PC-9 (cell line): ENCODE measurements around the gene TSSK1B. TPM values are rescaled to one million over a fixed set of nuclear protein-coding genes. Genes with fewer than 3 reads are reported as not detected.
"Not testable (repeated sequence)": the region's sequence is repeated elsewhere in the genome, so short reads cannot be mapped to it uniquely, and the experiment has no call there.

Experiments
- BruUV-seq: library from RNA; stranded (reverse); fragments of 400-500 nt; replicated peaks from 2 replicates; lab custom pipeline; 2021; lab: Mats Ljungman, UMichigan
- CTCF ChIA-PET: fragments of 300-600 bp; sonication (Branson Sonifier 250); formaldehyde crosslinking; loops from one replicate; lab custom pipeline; 2022; ENCODE audit warnings: antibody characterized with exemption; lab: Charles Lee
- POLR2A ChIA-PET: fragments of 300-600 bp; sonication (Branson Sonifier 250); formaldehyde crosslinking; loops from one replicate; lab custom pipeline; 2022; ENCODE audit warnings: antibody characterized with exemption; ENCODE audit not compliant: unreplicated experiment; lab: Charles Lee
- DNase-seq, 2 experiments: peaks; one replicate each; pipeline versions ENCODE4 v3.0.0 to v3.0.0-alpha.2; 2015 to 2022; ENCODE audit warnings: mixed read lengths in 1 of 2
- H2AFZ ChIP-seq: fragments of 200-600 bp; sonication (generic); 2 replicates; pipeline ENCODE4 v1.8.1; 2017; ENCODE audit warnings: antibody characterized with exemption
- H3F3A ChIP-seq: fragments of 200-600 bp; sonication (generic); 2 replicates; pipeline ENCODE4 v1.8.1; 2017; ENCODE audit warnings: antibody characterized with exemption, mild to moderate bottlenecking, low read depth; ENCODE audit not compliant: insufficient read depth
- H3K27ac ChIP-seq: fragments of 200-600 bp; sonication (generic); 2 replicates; pipeline ENCODE4 v1.6.1; 2016; ENCODE audit warnings: mixed run types
- H3K27me3 ChIP-seq: fragments of 200-600 bp; sonication (generic); 2 replicates; pipeline ENCODE4 v1.6.1; 2016; ENCODE audit warnings: low read depth, mixed run types; ENCODE audit not compliant: insufficient read depth
- H3K36me3 ChIP-seq: fragments of 200-600 bp; sonication (generic); 2 replicates; pipeline ENCODE4 v1.6.1; 2016; ENCODE audit warnings: low read depth, mixed run types
- H3K4me1 ChIP-seq: fragments of 200-600 bp; sonication (generic); replicated peaks from 2 replicates; pipeline ENCODE4 v1.6.1; 2016; ENCODE audit warnings: mixed run types; ENCODE audit not compliant: insufficient read depth
- H3K4me2 ChIP-seq: fragments of 200-600 bp; sonication (generic); 2 replicates; pipeline ENCODE4 v1.6.1; 2017; ENCODE audit warnings: mixed run types
- H3K4me3 ChIP-seq: fragments of 200-600 bp; sonication (generic); 2 replicates; pipeline ENCODE4 v1.6.1; 2016; ENCODE audit warnings: mixed run types
- H3K79me2 ChIP-seq: fragments of 200-600 bp; sonication (generic); 2 replicates; pipeline ENCODE4 v1.6.1; 2017; ENCODE audit warnings: low read depth, mixed run types
- H3K9me2 ChIP-seq: fragments of 200-600 bp; sonication (generic); 2 replicates; pipeline ENCODE4 v1.8.1; 2017; ENCODE audit warnings: mild to moderate bottlenecking; ENCODE audit not compliant: insufficient read depth
- H3K9me3 ChIP-seq: fragments of 200-600 bp; sonication (generic); 2 replicates; pipeline ENCODE4 v1.8.1; 2016; ENCODE audit warnings: low read depth; ENCODE audit not compliant: insufficient read depth
- H4K20me1 ChIP-seq: fragments of 200-600 bp; sonication (generic); 2 replicates; pipeline ENCODE4 v1.8.1; 2017; ENCODE audit not compliant: insufficient read depth
- EZH2 ChIP-seq: fragments of 200-600 bp; sonication (generic); IDR thresholded peaks from 2 replicates; pipeline ENCODE4 v1.8.0; 2017; ENCODE audit warnings: antibody characterized with exemption, low read depth
- intact Hi-C: fragments of 100-400 bp; cut with micrococcal nuclease; formaldehyde crosslinking; loops from one replicate; pipeline ENCODE4 v1.10.0; 2022; ENCODE audit not compliant: unreplicated experiment
- total RNA-seq: library from RNA; stranded (reverse); gene quantifications from 2 replicates; pipeline ENCODE4 v1.2.3, GENCODE V29; 2021
- TF ChIP-seq, protein P1 (sequence below): fragments of 200-600 bp; sonication (generic); conservative IDR thresholded peaks from 2 replicates; pipeline ENCODE4 v1.6.1; 2017; ENCODE audit warnings: mixed run types, antibody characterized with exemption, mild to moderate bottlenecking, moderate library complexity

TSSK1B gene
- total RNA-seq, 1 experiment from 2014 or later, result not detected

DNA sequence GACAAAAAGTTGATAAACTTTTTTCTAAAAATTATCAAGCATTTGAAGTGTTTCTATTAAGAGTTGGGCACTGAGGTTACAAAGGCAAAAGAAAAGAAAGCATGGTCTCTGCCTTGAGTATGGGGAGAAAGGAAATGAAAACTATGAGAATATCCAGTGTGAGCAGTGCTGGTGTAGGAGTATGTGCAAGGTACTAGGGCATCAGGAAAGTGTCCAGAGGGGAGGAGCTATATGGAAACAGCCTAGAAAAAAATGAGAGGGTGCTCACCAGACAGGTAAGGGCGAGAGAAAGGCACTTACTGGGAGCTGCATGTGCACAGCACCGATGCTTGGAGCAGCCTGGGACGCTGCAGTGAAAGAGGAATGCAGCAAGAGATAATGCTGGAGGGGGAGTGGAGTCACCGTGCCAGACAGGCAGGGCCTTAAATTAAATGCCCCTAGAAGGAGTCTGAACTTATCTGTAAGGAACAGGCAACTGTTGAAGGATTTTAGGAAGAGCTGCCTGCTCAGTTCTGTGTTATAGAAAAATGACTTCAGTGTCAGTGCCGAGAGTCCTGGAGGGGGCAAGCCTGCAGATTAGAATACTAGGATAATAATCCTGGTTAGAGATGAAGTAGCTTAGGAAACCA, 39.4 kb upstream of the TSSK1B start:
- no peaks in the 10 kb centered on the region for H3K9me3 ChIP-seq
- H3K4me2 ChIP-seq, result no peak overlapping the region
- H3K36me3 ChIP-seq, result no peaks in the 10 kb centered on the region
- BruUV-seq, result no TSS peak
- POLR2A ChIA-PET, result interaction anchor here (0.7 kb wide), 1 partner anchor 60 kb away, joined by 4 read pairs; no protein-coding TSS in a partner anchor
- H3K27ac ChIP-seq, result no peak overlapping the region
- no peak for DNase-seq
- no peak overlapping the region for H3K4me3 ChIP-seq
- H4K20me1 ChIP-seq, result no peaks in the 10 kb centered on the region
- no peaks in the 10 kb centered on the region for H3K9me2 ChIP-seq
- intact Hi-C loops, result no loop called here
- CTCF ChIA-PET, result no interaction called here
- no peak for TF ChIP-seq EZH2
- TF ChIP-seq, protein P1, sequence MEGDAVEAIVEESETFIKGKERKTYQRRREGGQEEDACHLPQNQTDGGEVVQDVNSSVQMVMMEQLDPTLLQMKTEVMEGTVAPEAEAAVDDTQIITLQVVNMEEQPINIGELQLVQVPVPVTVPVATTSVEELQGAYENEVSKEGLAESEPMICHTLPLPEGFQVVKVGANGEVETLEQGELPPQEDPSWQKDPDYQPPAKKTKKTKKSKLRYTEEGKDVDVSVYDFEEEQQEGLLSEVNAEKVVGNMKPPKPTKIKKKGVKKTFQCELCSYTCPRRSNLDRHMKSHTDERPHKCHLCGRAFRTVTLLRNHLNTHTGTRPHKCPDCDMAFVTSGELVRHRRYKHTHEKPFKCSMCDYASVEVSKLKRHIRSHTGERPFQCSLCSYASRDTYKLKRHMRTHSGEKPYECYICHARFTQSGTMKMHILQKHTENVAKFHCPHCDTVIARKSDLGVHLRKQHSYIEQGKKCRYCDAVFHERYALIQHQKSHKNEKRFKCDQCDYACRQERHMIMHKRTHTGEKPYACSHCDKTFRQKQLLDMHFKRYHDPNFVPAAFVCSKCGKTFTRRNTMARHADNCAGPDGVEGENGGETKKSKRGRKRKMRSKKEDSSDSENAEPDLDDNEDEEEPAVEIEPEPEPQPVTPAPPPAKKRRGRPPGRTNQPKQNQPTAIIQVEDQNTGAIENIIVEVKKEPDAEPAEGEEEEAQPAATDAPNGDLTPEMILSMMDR, result no peak
- no peaks in the 10 kb centered on the region for H3K27me3 ChIP-seq
- no peaks in the 10 kb centered on the region for H3F3A ChIP-seq
- no peaks in the 10 kb centered on the region for H3K79me2 ChIP-seq
- H2AFZ ChIP-seq, result no peak overlapping the region
- no peaks in the 10 kb centered on the region for H3K4me1 ChIP-seq

DNA sequence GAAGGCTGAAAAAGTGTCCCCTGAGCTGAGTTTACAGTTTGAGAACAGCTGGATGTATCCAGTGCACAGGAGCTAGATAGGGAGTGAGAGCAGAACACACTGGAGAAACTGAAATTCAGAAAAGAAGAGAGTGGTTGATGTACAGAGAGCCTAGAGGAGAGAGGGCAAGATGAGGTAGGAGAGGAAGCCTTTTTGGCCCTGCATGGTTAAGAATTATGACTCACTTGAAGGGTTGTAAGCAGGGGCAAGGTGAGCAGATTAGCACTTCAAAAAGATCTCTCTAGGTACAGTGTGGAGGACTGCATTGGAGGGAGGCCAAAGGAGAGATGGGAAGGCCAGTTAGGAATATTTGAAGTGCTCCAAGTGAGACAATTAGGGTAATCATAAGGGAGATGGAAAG, 28.2 kb upstream of the TSSK1B start:
- Histone ChIP-seq H3K4me2 (no peak overlapping the region), H3K4me3 (no peak overlapping the region), H3K36me3 (no peaks in the 10 kb centered on the region), H3F3A (no peaks in the 10 kb centered on the region), H4K20me1 (no peaks in the 10 kb centered on the region), H3K9me3 (no peaks in the 10 kb centered on the region), H3K27me3 (no peaks in the 10 kb centered on the region), H3K4me1 (no peaks in the 10 kb centered on the region), H3K9me2 (0 out of 2 replicates have a peak, but pooled peaks cover 4% of the 10 kb centered on the region), H2AFZ (no peak overlapping the region), H3K79me2 (no peaks in the 10 kb centered on the region), H3K27ac (no peak overlapping the region)
- DNase-seq, result no peak
- intact Hi-C loops, result no loop called here
- no peak for TF ChIP-seq EZH2
- TF ChIP-seq, protein P1, result no peak
- CTCF ChIA-PET, result no interaction called here
- POLR2A ChIA-PET, result no interaction called here
- no TSS peak for BruUV-seq

DNA sequence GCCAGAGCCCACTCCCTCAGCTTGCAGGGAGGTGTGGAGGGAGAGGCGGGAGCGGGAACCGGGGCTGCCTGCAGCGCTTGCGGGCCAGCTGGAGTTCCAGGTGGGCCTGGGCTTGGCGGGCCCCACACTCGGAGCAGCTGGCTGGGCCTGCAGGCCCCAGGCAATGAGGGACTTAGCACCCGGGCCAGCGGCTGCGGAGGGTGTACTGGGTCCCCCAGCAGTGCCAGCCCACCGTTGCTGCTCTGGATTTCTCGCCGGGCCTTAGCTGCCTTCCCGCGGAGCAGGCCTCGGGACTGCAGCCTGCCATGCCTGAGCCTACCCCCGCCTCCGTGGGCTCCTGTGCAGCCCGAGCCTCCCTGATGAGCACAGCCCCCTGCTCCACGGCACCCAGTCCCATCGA, 22.3 kb upstream of the TSSK1B start:
- H3K9me3 ChIP-seq, H3K4me3 ChIP-seq, H3K27ac ChIP-seq, H3K9me2 ChIP-seq, intact Hi-C loops, CTCF ChIA-PET, H3F3A ChIP-seq, POLR2A ChIA-PET, H3K27me3 ChIP-seq, H3K36me3 ChIP-seq, H3K4me1 ChIP-seq, H4K20me1 ChIP-seq, DNase-seq, H2AFZ ChIP-seq, H3K79me2 ChIP-seq, BruUV-seq, H3K4me2 ChIP-seq: not testable (repeated sequence)

DNA sequence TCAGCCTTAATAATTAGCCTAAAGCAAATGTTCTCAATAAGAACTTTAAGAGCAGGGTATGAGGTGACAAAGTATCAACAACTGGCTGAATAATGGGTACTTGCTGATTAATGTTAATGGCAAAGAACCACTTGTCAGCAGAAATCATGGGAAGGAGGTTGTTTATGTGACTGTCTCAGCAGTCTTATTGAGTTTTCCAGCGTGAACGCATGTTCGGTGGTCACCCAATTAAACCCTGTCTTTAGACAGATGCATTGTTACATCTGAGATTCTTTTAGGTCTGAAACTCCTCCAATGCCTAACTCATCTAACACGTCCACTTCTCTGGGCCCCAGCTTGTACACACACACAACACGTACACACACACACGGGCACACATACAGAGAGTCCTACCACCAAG, 18.2 kb upstream of the TSSK1B start:
- H4K20me1 ChIP-seq, result no peaks in the 10 kb centered on the region
- H3K27me3 ChIP-seq, result no peaks in the 10 kb centered on the region
- H3F3A ChIP-seq, result no peaks in the 10 kb centered on the region
- H3K79me2 ChIP-seq, result no peaks in the 10 kb centered on the region
- TF ChIP-seq, protein P1, result no peak
- no peak for TF ChIP-seq EZH2
- ChIA-PET CTCF (interaction anchor here (0.6 kb wide), 1 partner anchor 881 kb away, joined by 4 read pairs; no protein-coding TSS in a partner anchor), POLR2A (no interaction called here)
- H3K27ac ChIP-seq, result no peak overlapping the region
- no peaks in the 10 kb centered on the region for H3K9me2 ChIP-seq
- H3K9me3 ChIP-seq, result no peaks in the 10 kb centered on the region
- no peaks in the 10 kb centered on the region for H3K36me3 ChIP-seq
- H3K4me3 ChIP-seq, result no peak overlapping the region
- no TSS peak for BruUV-seq
- H3K4me1 ChIP-seq, result no peaks in the 10 kb centered on the region
- no peak overlapping the region for H2AFZ ChIP-seq
- H3K4me2 ChIP-seq, result no peak overlapping the region
- intact Hi-C loops, result no loop called here
- DNase-seq, result no peak
